NCI-H1417 (cell line): ENCODE results near the gene CXCL9.
A peak's percentile ranks its signal among the peaks of the same experiment; 100 is the strongest.
"Not testable (repeated sequence)": the region's sequence is repeated elsewhere in the genome, so short reads cannot be mapped to it uniquely, and the experiment has no call there.

Source experiments
- DNase-seq, 3 experiments: peaks; one replicate each; lab custom pipeline; 2025; lab: John Stamatoyannopoulos, UW

Gene CXCL9

GRCh38 chr4:76007089-76007862, at the start of gene CXCL9:
Gene CXCL9 (minus strand): TSS chr4:76007509. CDS start chr4:76007449, 60 bp downstream.
- DNase-seq, result no peak

- no peak for DNase-seq
Observed at GRCh38 chr4:76055421-76055820, 48.1 kb upstream of the CXCL9 start.

- peak in 2 of 3 experiments; percentile 24 to 44 for DNase-seq
Observed at GRCh38 chr4:76055016-76055415, 47.7 kb upstream of the CXCL9 start.

- DNase-seq, result no peak
Observed at GRCh38 chr4:76053730-76054129, 46.4 kb upstream of the CXCL9 start.

- DNase-seq, result not testable (repeated sequence)
Observed at GRCh38 chr4:76050560-76051050, 43.3 kb upstream of the CXCL9 start.

GRCh38 chr4:76049860-76050416, 42.6 kb upstream of the CXCL9 start:
- DNase-seq, result not testable (repeated sequence)

- not testable (repeated sequence) for DNase-seq
Observed at GRCh38 chr4:76044686-76045085, 37.4 kb upstream of the CXCL9 start.

GRCh38 chr4:76043306-76043705, 36.0 kb upstream of the CXCL9 start:
- DNase-seq, result not testable (repeated sequence)

GRCh38 chr4:76042241-76042998, 35.1 kb upstream of the CXCL9 start:
- DNase-seq, result not testable (repeated sequence)

GRCh38 chr4:76036855-76037254, 29.5 kb upstream of the CXCL9 start:
- DNase-seq, result no peak

GRCh38 chr4:76035799-76036380, 28.6 kb upstream of the CXCL9 start, which contains the start of gene CXCL11:
Gene CXCL11 (minus strand): TSS chr4:76036070. CDS start chr4:76035987, 83 bp downstream.
- DNase-seq, result no peak

- no peak for DNase-seq
Observed at GRCh38 chr4:76035141-76035540, 27.8 kb upstream of the CXCL9 start.

- DNase-seq, result no peak
Observed at GRCh38 chr4:76029300-76029699, 22.0 kb upstream of the CXCL9 start.

GRCh38 chr4:76028350-76028765, 21.0 kb upstream of the CXCL9 start:
- DNase-seq, result peak in 1 of 3 experiments; percentile 13

- DNase-seq, result no peak
Observed at GRCh38 chr4:76024065-76024464, 16.8 kb upstream of the CXCL9 start.

GRCh38 chr4:76023389-76023788, 16.1 kb upstream of the CXCL9 start, which contains the start of gene CXCL10:
Gene CXCL10 (minus strand): TSS chr4:76023497. CDS start chr4:76023431, 66 bp downstream.
- DNase-seq, result no peak

GRCh38 chr4:76022677-76023076, 15.4 kb upstream of the CXCL9 start:
- no peak for DNase-seq

GRCh38 chr4:76022031-76022430, 14.7 kb upstream of the CXCL9 start:
- DNase-seq, result no peak

- DNase-seq, result no peak
Observed at GRCh38 chr4:76017056-76017686, 9.9 kb upstream of the CXCL9 start.

- no peak for DNase-seq
Observed at GRCh38 chr4:76016393-76016792, 9.1 kb upstream of the CXCL9 start.

- DNase-seq, result no peak
Observed at GRCh38 chr4:76013540-76013939, 6.2 kb upstream of the CXCL9 start.
